HepG2 (cell line): ENCODE data around the gene BCL2L1. TPM values are rescaled to one million over a fixed set of nuclear protein-coding genes. Genes with fewer than 3 reads are reported as not detected.

Source experiments
- CAMTA2 ChIP-seq: sonication (generic); formaldehyde crosslinking; IDR thresholded peaks from 2 replicates; pipeline ENCODE4 v1.4.0; 2020; ENCODE audit warnings: mild to moderate bottlenecking, missing genetic modification reagents, borderline replicate concordance
- FOXO1 ChIP-seq: sonication (generic); formaldehyde crosslinking; IDR thresholded peaks from 2 replicates; pipeline ENCODE4 v1.4.0; 2020; ENCODE audit warnings: missing genetic modification reagents
- KLF6 ChIP-seq: IDR thresholded peaks from 2 replicates; pipeline ENCODE4 v1.8.0; 2016; ENCODE audit warnings: missing biosample characterization, missing genetic modification reagents
- MLLT10 ChIP-seq: sonication (generic); formaldehyde crosslinking; IDR thresholded peaks from 2 replicates; pipeline ENCODE4 v1.4.0; 2020; ENCODE audit warnings: missing genetic modification reagents
- SP1 ChIP-seq, 2 experiments: fragments of 450-650 bp in 1 of 2; sonication (generic) in 1 of 2; formaldehyde crosslinking in 1 of 2; IDR thresholded peaks; 2 replicates each; pipeline versions ENCODE4 v1.4.0 to v1.6.1; 2016 to 2020; ENCODE audit warnings: missing genetic modification reagents in 1 of 2
- SP5 ChIP-seq: IDR thresholded peaks from 2 replicates; pipeline ENCODE4 v1.6.1; 2016; ENCODE audit warnings: low read depth, borderline replicate concordance
- TARDBP ChIP-seq: sonication (generic); formaldehyde crosslinking; IDR thresholded peaks from 2 replicates; pipeline ENCODE4 v1.8.0; 2022; ENCODE audit warnings: mild to moderate bottlenecking, missing genetic modification reagents
- TBP ChIP-seq: sonication (generic); formaldehyde crosslinking; IDR thresholded peaks from 2 replicates; pipeline ENCODE4 v1.5.0; 2020; ENCODE audit warnings: missing genetic modification reagents
- ZNF230 ChIP-seq: sonication (generic); formaldehyde crosslinking; IDR thresholded peaks from 2 replicates; pipeline ENCODE4 v1.4.0; 2020; ENCODE audit warnings: mild to moderate bottlenecking, missing genetic modification reagents
- ZNF235 ChIP-seq: sonication (generic); formaldehyde crosslinking; IDR thresholded peaks from 2 replicates; pipeline ENCODE4 v1.8.1; 2023; ENCODE audit warnings: mild to moderate bottlenecking, missing genetic modification reagents, borderline replicate concordance
- ZNF264 ChIP-seq: sonication (generic); formaldehyde crosslinking; IDR thresholded peaks from 2 replicates; pipeline ENCODE4 v1.4.0; 2020; ENCODE audit warnings: missing genetic modification reagents
- ZNF331 ChIP-seq: sonication (generic); formaldehyde crosslinking; IDR thresholded peaks from 2 replicates; pipeline ENCODE4 v1.4.0; 2020; ENCODE audit warnings: missing genetic modification reagents
- ZNF549 ChIP-seq: sonication (generic); formaldehyde crosslinking; IDR thresholded peaks from 2 replicates; pipeline ENCODE4 v1.5.0; 2020; ENCODE audit warnings: missing genetic modification reagents
- ZNF773 ChIP-seq: sonication (generic); formaldehyde crosslinking; IDR thresholded peaks from 2 replicates; pipeline ENCODE4 v1.4.0; 2020; ENCODE audit warnings: missing genetic modification reagents, borderline replicate concordance
- ZNF790 ChIP-seq: sonication (generic); formaldehyde crosslinking; IDR thresholded peaks from 2 replicates; pipeline ENCODE4 v1.8.0; 2022; ENCODE audit warnings: missing genetic modification reagents, mild to moderate bottlenecking, borderline replicate concordance
- ZNF879 ChIP-seq: sonication (generic); formaldehyde crosslinking; IDR thresholded peaks from 2 replicates; pipeline ENCODE4 v1.8.1; 2023; ENCODE audit warnings: missing genetic modification reagents
- ZSCAN25 ChIP-seq: sonication (generic); formaldehyde crosslinking; IDR thresholded peaks from 2 replicates; pipeline ENCODE4 v1.8.0; 2022; ENCODE audit warnings: mild to moderate bottlenecking, missing genetic modification reagents
- polyA plus RNA-seq, 8 experiments: library from polyadenylated mRNA; depleted of rRNA in 3 of 8; stranded (reverse) in 7 of 8; unstranded in 1 of 8; fragments of >200 nt; fragmentation: Illumina TruSeq in 4 of 8; extraction: Trizol in 4 of 8; gene quantifications; 2 replicates each; pipeline versions ENCODE4 v1.2.1 to v1.2.3, GENCODE V29; 2011 to 2016; ENCODE audit warnings: low read depth in 4 of 8, missing spikeins in 1 of 8, mixed read lengths in 1 of 8; ENCODE audit not compliant: insufficient read depth in 1 of 8
- total RNA-seq, 5 experiments: library from RNA; depleted of rRNA; stranded (reverse); fragments of >200 nt; fragmentation: Illumina TruSeq; extraction: Trizol; gene quantifications; 2 replicates each; pipeline ENCODE4 v1.2.3, GENCODE V29; 2016; ENCODE audit warnings: low read depth in 1 of 5
- TF ChIP-seq, protein P1 (sequence below): sonication (generic); formaldehyde crosslinking; IDR thresholded peaks from 2 replicates; pipeline ENCODE4 v1.5.0; 2020; ENCODE audit warnings: missing genetic modification reagents
- TF ChIP-seq, protein P2 (sequence below): sonication (generic); formaldehyde crosslinking; IDR thresholded peaks from 2 replicates; pipeline ENCODE4 v1.4.0; 2020; ENCODE audit warnings: low read depth, mild to moderate bottlenecking, missing genetic modification reagents
- TF ChIP-seq, protein P3 (sequence below): sonication (generic); formaldehyde crosslinking; IDR thresholded peaks from 2 replicates; pipeline ENCODE4 v1.4.0; 2020; ENCODE audit warnings: mild to moderate bottlenecking, missing genetic modification reagents
- TF ChIP-seq, protein P4 (sequence below): sonication (generic); formaldehyde crosslinking; IDR thresholded peaks from 2 replicates; pipeline ENCODE4 v1.9.0; 2022; ENCODE audit warnings: missing genetic modification reagents, mild to moderate bottlenecking, borderline replicate concordance
- TF ChIP-seq, protein P5 (sequence below): sonication (generic); formaldehyde crosslinking; IDR thresholded peaks from 2 replicates; pipeline ENCODE4 v1.4.0; 2020; ENCODE audit warnings: missing genetic modification reagents, low read depth, mild to moderate bottlenecking, borderline replicate concordance
- TF ChIP-seq, protein P6 (sequence below): sonication (generic); formaldehyde crosslinking; IDR thresholded peaks from 2 replicates; pipeline ENCODE4 v1.8.0; 2023; ENCODE audit warnings: mild to moderate bottlenecking, missing genetic modification reagents

The BCL2L1 gene
- total and polyA plus RNA-seq, 2 of the 13 experiments (the other 11 are each of a cell fraction or from before 2014, with no cell fraction given) = 164 to 258 TPM

DNA sequence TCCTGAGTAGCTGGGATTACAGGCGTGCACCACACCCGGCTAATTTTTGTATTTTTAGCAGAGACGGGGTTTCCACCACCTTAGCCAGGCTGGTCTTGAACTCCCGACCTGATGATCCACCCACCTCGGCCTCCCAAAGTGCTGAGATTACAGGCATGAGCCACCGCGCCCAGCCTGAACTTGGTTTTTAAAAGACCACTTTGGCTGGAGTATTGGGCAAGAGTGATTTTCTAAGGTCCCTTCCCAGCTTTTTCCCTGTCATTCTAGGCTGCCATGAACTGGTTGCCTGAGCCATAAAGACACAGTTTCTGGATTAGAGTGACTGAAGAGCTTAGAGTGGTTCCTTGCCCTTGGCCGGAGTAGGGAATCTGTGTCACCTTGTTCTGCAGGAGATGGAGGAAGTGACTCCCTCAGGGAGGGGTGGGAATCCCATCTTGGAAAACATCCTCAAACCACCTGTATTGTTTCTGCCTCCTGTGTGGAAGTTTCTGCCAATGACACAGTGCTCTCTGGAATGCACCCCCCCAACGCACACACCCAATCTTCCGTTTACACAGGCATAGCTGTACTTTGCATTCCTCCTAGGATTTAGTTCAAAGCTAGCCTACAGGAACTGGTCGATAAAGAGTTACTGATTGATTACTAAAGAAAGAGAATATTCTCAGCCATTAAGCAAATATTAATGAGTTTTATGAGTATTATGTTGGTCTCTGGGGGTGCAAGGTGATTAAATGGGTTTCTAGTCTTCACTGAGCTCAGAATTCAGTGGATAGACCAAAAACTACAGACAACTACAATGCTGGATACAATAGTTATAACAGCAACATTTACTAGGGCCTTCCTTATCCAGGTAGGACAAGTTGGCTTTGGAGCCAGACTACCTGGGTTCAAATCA lies 18.2 kb downstream of the BCL2L1 start (continued):
- TF ChIP-seq, protein P1, sequence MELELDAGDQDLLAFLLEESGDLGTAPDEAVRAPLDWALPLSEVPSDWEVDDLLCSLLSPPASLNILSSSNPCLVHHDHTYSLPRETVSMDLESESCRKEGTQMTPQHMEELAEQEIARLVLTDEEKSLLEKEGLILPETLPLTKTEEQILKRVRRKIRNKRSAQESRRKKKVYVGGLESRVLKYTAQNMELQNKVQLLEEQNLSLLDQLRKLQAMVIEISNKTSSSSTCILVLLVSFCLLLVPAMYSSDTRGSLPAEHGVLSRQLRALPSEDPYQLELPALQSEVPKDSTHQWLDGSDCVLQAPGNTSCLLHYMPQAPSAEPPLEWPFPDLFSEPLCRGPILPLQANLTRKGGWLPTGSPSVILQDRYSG (CRISPR knock-in tag) = peak; percentile 89; the same call in 1 of the 2 replicates
- peak; percentile 98 for TF ChIP-seq ZNF264 (CRISPR knock-in tag)
- TF ChIP-seq ZNF230 (CRISPR knock-in tag) = no peak; the same call in 1 of the 2 replicates
- TF ChIP-seq TBP (CRISPR knock-in tag) = no peak
- TF ChIP-seq ZNF235 = no peak
- TF ChIP-seq, protein P2, sequence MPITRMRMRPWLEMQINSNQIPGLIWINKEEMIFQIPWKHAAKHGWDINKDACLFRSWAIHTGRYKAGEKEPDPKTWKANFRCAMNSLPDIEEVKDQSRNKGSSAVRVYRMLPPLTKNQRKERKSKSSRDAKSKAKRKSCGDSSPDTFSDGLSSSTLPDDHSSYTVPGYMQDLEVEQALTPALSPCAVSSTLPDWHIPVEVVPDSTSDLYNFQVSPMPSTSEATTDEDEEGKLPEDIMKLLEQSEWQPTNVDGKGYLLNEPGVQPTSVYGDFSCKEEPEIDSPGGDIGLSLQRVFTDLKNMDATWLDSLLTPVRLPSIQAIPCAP = peak; percentile 26; the same call in 1 of the 2 replicates
- TF ChIP-seq, protein P3, sequence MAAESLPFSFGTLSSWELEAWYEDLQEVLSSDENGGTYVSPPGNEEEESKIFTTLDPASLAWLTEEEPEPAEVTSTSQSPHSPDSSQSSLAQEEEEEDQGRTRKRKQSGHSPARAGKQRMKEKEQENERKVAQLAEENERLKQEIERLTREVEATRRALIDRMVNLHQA (CRISPR knock-in tag) = peak; percentile 86; the same call in 1 of the 2 replicates
- TF ChIP-seq, protein P4, sequence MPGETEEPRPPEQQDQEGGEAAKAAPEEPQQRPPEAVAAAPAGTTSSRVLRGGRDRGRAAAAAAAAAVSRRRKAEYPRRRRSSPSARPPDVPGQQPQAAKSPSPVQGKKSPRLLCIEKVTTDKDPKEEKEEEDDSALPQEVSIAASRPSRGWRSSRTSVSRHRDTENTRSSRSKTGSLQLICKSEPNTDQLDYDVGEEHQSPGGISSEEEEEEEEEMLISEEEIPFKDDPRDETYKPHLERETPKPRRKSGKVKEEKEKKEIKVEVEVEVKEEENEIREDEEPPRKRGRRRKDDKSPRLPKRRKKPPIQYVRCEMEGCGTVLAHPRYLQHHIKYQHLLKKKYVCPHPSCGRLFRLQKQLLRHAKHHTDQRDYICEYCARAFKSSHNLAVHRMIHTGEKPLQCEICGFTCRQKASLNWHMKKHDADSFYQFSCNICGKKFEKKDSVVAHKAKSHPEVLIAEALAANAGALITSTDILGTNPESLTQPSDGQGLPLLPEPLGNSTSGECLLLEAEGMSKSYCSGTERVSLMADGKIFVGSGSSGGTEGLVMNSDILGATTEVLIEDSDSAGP (CRISPR knock-in tag) = peak; percentile 76
- TF ChIP-seq ZNF331 (CRISPR knock-in tag) = peak; percentile 98
- no peak for TF ChIP-seq ZNF773 (CRISPR knock-in tag)
- TF ChIP-seq ZSCAN25 (CRISPR knock-in tag) = peak; percentile 96
- 0 out of 2 replicates have a peak, but pooled peaks have one; percentile 64 for TF ChIP-seq ZNF790 (CRISPR knock-in tag)
- TF ChIP-seq TARDBP (CRISPR knock-in tag) = peak; percentile 100
- TF ChIP-seq, protein P5, sequence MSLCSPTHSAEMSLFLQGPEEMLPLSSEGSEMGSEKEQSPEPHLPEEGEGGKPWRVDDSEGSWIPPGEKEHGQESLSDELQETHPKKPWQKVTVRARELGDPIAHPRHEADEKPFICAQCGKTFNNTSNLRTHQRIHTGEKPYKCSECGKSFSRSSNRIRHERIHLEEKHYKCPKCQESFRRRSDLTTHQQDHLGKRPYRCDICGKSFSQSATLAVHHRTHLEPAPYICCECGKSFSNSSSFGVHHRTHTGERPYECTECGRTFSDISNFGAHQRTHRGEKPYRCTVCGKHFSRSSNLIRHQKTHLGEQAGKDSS = peak; percentile 99
- TF ChIP-seq, protein P6, sequence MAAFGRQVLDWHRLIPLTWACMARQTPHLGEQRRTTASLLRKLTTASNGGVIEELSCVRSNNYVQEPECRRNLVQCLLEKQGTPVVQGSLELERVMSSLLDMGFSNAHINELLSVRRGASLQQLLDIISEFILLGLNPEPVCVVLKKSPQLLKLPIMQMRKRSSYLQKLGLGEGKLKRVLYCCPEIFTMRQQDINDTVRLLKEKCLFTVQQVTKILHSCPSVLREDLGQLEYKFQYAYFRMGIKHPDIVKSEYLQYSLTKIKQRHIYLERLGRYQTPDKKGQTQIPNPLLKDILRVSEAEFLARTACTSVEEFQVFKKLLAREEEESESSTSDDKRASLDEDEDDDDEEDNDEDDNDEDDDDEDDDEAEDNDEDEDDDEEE (CRISPR knock-in tag) = no peak
- no peak for TF ChIP-seq MLLT10 (CRISPR knock-in tag)
- TF ChIP-seq CAMTA2 (CRISPR knock-in tag) = no peak
- TF ChIP-seq KLF6 (CRISPR knock-in tag) = peak; percentile 99
- TF ChIP-seq FOXO1 (CRISPR knock-in tag) = peak; percentile 100
- TF ChIP-seq ZNF549 (CRISPR knock-in tag) = no peak
- peak; percentile 99 for TF ChIP-seq SP5 (CRISPR knock-in tag)
- no peak for TF ChIP-seq ZNF879 (CRISPR knock-in tag)
- TF ChIP-seq SP1 (IDR thresholded peaks at IDR 0.05) = no peak
- peak; percentile 58; the same call in 1 of the 2 replicates for TF ChIP-seq SP1 (CRISPR knock-in tag; IDR thresholded peaks at IDR 0.05)
